H1 (cell line): Measurements from ENCODE around the gene PPM1F. TPM values are rescaled to one million over a fixed set of nuclear protein-coding genes. Genes with fewer than 3 reads are reported as not detected.

Experiments
- ASH2L ChIP-seq: fragments of 200-600, 300-600 bp; sonication (generic); IDR thresholded peaks from one replicate; pipeline ENCODE4 v1.7.1; 2017; ENCODE audit warnings: low read length
- BCL11A ChIP-seq, 2 experiments: IDR thresholded peaks; one replicate each; pipeline ENCODE4 v1.6.1; 2011; ENCODE audit warnings: low read depth in 2 of 2, low read length in 2 of 2, mild to moderate bottlenecking in 2 of 2
- CBX5 ChIP-seq: fragments of 300-800, 300-1000 bp; sonication (generic); IDR thresholded peaks from 2 replicates; pipeline ENCODE4 v1.7.1; 2016; ENCODE audit warnings: antibody characterized with exemption, low read length, low read depth
- GABPA ChIP-seq: IDR thresholded peaks from 2 replicates; pipeline ENCODE4 v1.6.1; 2011; ENCODE audit warnings: mild to moderate bottlenecking, low read length, moderate library complexity, borderline replicate concordance; ENCODE audit not compliant: insufficient read depth
- GTF2F1 ChIP-seq: IDR thresholded peaks from 2 replicates; pipeline ENCODE4 v1.6.1; 2012; ENCODE audit warnings: low read depth, low read length, improper control_type of control experiment, borderline replicate concordance
- RFX5 ChIP-seq: IDR thresholded peaks from 2 replicates; pipeline ENCODE4 v1.6.1; 2011; ENCODE audit warnings: low read depth, low read length, improper control_type of control experiment, borderline replicate concordance
- SIRT6 ChIP-seq: IDR thresholded peaks from one replicate; pipeline ENCODE4 v1.7.1; 2012; ENCODE audit warnings: low read length, inconsistent platforms
- polyA plus RNA-seq, 7 experiments: library from polyadenylated mRNA; depleted of rRNA in 3 of 7; stranded (reverse) in 5 of 7; unstranded in 2 of 7; fragments of >200 nt in 5 of 7; fragments of 200-250 nt in 2 of 7; gene quantifications; 1 replicate in 5 of 7; 2 replicates in 1 of 7; 4 replicates in 1 of 7; pipeline versions ENCODE4 v1.2.1 to v1.2.3, GENCODE V29; 2011 to 2013; ENCODE audit warnings: missing spikeins in 2 of 7, mixed read lengths in 2 of 7
- total RNA-seq: library from RNA; stranded (reverse); fragmentation: NEBNext Ultra II Directional; extraction: Animal tissue kit (Norgen Biotek cat#: 25700); gene quantifications from 2 replicates; pipeline ENCODE4 v1.2.1, GENCODE V29; 2021
- TF ChIP-seq, protein P1 (sequence below): fragments of 300-600 bp; sonication (generic); IDR thresholded peaks from 2 replicates; pipeline ENCODE4 v1.7.1; 2012; ENCODE audit warnings: low read length, moderate library complexity, mild to moderate bottlenecking, inconsistent platforms; ENCODE audit not compliant: insufficient replicate concordance
- TF ChIP-seq, protein P2 (sequence below): IDR thresholded peaks from 2 replicates; pipeline ENCODE4 v1.6.1; 2011; ENCODE audit warnings: low read depth, mild to moderate bottlenecking, low read length; ENCODE audit not compliant: insufficient read depth

PPM1F gene
- total and polyA plus RNA-seq, 2 of the 8 experiments (the other 6 are each of a cell fraction or from before 2014, with no cell fraction given) = 12.4 to 22.8 TPM

DNA sequence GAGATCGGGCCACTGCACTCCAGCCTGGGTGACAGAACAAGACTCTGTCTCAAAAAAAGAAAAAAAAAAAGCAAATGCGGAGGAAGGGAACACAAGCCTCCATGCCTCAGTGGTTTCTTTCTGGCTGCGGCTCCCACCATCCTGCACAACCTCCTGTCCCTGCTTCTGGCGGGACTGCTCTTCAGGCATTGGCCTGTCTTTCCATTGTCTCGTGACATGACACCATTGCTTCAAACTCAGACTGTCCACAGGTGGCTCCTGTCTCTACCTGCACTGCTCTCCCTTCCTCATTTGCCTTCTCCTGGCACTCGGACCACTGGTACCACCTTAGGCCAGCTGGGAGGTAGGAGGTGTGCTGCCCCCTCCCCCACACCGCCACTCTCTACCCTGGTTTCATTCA is 10.6 kb upstream of the PPM1F start (continued):
- TF ChIP-seq, protein P1, sequence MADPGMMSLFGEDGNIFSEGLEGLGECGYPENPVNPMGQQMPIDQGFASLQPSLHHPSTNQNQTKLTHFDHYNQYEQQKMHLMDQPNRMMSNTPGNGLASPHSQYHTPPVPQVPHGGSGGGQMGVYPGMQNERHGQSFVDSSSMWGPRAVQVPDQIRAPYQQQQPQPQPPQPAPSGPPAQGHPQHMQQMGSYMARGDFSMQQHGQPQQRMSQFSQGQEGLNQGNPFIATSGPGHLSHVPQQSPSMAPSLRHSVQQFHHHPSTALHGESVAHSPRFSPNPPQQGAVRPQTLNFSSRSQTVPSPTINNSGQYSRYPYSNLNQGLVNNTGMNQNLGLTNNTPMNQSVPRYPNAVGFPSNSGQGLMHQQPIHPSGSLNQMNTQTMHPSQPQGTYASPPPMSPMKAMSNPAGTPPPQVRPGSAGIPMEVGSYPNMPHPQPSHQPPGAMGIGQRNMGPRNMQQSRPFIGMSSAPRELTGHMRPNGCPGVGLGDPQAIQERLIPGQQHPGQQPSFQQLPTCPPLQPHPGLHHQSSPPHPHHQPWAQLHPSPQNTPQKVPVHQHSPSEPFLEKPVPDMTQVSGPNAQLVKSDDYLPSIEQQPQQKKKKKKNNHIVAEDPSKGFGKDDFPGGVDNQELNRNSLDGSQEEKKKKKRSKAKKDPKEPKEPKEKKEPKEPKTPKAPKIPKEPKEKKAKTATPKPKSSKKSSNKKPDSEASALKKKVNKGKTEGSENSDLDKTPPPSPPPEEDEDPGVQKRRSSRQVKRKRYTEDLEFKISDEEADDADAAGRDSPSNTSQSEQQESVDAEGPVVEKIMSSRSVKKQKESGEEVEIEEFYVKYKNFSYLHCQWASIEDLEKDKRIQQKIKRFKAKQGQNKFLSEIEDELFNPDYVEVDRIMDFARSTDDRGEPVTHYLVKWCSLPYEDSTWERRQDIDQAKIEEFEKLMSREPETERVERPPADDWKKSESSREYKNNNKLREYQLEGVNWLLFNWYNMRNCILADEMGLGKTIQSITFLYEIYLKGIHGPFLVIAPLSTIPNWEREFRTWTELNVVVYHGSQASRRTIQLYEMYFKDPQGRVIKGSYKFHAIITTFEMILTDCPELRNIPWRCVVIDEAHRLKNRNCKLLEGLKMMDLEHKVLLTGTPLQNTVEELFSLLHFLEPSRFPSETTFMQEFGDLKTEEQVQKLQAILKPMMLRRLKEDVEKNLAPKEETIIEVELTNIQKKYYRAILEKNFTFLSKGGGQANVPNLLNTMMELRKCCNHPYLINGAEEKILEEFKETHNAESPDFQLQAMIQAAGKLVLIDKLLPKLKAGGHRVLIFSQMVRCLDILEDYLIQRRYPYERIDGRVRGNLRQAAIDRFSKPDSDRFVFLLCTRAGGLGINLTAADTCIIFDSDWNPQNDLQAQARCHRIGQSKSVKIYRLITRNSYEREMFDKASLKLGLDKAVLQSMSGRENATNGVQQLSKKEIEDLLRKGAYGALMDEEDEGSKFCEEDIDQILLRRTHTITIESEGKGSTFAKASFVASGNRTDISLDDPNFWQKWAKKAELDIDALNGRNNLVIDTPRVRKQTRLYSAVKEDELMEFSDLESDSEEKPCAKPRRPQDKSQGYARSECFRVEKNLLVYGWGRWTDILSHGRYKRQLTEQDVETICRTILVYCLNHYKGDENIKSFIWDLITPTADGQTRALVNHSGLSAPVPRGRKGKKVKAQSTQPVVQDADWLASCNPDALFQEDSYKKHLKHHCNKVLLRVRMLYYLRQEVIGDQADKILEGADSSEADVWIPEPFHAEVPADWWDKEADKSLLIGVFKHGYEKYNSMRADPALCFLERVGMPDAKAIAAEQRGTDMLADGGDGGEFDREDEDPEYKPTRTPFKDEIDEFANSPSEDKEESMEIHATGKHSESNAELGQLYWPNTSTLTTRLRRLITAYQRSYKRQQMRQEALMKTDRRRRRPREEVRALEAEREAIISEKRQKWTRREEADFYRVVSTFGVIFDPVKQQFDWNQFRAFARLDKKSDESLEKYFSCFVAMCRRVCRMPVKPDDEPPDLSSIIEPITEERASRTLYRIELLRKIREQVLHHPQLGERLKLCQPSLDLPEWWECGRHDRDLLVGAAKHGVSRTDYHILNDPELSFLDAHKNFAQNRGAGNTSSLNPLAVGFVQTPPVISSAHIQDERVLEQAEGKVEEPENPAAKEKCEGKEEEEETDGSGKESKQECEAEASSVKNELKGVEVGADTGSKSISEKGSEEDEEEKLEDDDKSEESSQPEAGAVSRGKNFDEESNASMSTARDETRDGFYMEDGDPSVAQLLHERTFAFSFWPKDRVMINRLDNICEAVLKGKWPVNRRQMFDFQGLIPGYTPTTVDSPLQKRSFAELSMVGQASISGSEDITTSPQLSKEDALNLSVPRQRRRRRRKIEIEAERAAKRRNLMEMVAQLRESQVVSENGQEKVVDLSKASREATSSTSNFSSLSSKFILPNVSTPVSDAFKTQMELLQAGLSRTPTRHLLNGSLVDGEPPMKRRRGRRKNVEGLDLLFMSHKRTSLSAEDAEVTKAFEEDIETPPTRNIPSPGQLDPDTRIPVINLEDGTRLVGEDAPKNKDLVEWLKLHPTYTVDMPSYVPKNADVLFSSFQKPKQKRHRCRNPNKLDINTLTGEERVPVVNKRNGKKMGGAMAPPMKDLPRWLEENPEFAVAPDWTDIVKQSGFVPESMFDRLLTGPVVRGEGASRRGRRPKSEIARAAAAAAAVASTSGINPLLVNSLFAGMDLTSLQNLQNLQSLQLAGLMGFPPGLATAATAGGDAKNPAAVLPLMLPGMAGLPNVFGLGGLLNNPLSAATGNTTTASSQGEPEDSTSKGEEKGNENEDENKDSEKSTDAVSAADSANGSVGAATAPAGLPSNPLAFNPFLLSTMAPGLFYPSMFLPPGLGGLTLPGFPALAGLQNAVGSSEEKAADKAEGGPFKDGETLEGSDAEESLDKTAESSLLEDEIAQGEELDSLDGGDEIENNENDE = no peak
- TF ChIP-seq BCL11A (IDR thresholded peaks at IDR 0.05; ENCODE audit: low read depth in 2 of 2, low read length in 2 of 2) (no peak), RFX5 (no peak), ASH2L (no peak), SIRT6 (no peak), GABPA (no peak), GTF2F1 (no peak), CBX5 (no peak)
- TF ChIP-seq, protein P2, sequence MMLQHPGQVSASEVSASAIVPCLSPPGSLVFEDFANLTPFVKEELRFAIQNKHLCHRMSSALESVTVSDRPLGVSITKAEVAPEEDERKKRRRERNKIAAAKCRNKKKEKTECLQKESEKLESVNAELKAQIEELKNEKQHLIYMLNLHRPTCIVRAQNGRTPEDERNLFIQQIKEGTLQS = no peak
